Adrenal gland (tissue), 5 donors: ENCODE results near the gene GABRR3.

Source experiments
- POLR2A ChIP-seq, 2 donors: fragments of 450-650 bp; IDR thresholded peaks; one replicate each; pipeline ENCODE4 v1.6.1; 2017; ENCODE audit warnings: antibody characterized with exemption in 2 of 2, mild to moderate bottlenecking in 2 of 2, moderate library complexity in 1 of 2
- TF ChIP-seq, protein P1 (sequence below), 6 experiments: fragments of 450-650 bp in 4 of 6; fragments of 200-600 bp in 2 of 6; sonication (generic) in 1 of 6; IDR thresholded peaks; 1 replicate in 5 of 6; 2 replicates in 1 of 6; pipeline versions ENCODE4 v1.5.1 to v1.8.0; 2016 to 2021; ENCODE audit warnings: antibody characterized with exemption in 6 of 6, mild to moderate bottlenecking in 2 of 6, moderate library complexity in 1 of 6
- donor health status: DM: no; HTN: no; CAD: no.

DNA sequence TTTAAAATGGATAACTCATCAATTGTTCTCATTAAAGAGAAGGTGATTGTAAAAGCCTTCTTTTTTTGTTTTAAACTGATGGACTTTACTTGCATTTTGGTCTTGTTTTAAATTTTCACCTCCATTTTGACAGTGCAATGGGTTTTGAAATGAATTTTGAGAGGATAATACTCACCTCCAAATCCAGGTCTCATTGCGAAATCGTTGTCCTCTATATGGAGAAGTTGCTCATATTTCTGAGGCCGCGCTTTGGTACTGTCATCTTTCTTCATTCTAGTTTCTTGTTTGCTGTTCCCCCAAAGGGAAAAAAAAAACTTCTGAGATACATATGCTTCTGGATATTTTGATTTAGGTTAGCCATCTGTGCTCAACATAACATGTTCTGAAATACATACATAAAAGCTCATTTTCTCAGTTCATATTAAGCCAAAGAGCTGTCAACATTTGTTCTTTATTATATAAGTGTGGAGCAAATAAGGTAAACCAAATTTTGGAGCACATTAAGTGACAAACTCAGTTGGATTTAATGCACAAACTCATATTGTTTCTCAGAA lies 9.6 kb downstream of the GABRR3 start:
- TF ChIP-seq POLR2A (IDR thresholded peaks at IDR 0.05), result no peak
- TF ChIP-seq, protein P1, sequence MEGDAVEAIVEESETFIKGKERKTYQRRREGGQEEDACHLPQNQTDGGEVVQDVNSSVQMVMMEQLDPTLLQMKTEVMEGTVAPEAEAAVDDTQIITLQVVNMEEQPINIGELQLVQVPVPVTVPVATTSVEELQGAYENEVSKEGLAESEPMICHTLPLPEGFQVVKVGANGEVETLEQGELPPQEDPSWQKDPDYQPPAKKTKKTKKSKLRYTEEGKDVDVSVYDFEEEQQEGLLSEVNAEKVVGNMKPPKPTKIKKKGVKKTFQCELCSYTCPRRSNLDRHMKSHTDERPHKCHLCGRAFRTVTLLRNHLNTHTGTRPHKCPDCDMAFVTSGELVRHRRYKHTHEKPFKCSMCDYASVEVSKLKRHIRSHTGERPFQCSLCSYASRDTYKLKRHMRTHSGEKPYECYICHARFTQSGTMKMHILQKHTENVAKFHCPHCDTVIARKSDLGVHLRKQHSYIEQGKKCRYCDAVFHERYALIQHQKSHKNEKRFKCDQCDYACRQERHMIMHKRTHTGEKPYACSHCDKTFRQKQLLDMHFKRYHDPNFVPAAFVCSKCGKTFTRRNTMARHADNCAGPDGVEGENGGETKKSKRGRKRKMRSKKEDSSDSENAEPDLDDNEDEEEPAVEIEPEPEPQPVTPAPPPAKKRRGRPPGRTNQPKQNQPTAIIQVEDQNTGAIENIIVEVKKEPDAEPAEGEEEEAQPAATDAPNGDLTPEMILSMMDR (IDR thresholded peaks at IDR 0.05), result no peak
